Right ventricle myocardium superior (tissue), 1 donor: ENCODE results near the gene GPC1. TPM values are rescaled to one million over a fixed set of nuclear protein-coding genes. Genes with fewer than 3 reads are reported as not detected.

Experiments
- ATAC-seq: fragments of 200-7000 bp; cut with Tn5 transposase; one replicate; pipeline ENCODE4 v1.9.1; 2020; ENCODE audit warnings: mild to moderate bottlenecking; ENCODE audit not compliant: poor library complexity
- DNase-seq: peaks from one replicate; pipeline ENCODE4 v3.0.0-alpha.2; 2020
- intact Hi-C: fragments of 100-400 bp; cut with DNase I; formaldehyde crosslinking; loops from one replicate; pipeline ENCODE4 v1.11.2; 2022
- total RNA-seq: library from RNA; stranded (reverse); fragmentation: NEBNext Ultra II Directional; extraction: Animal tissue kit (Norgen Biotek cat#: 25700); gene quantifications from one replicate; pipeline ENCODE4 v1.2.1, GENCODE V29; 2021
- donor health status: DM: no; HTN: yes; CAD: no; lungs with severe emphysema.

GPC1 gene
- total RNA-seq, 1 donor from 2014 or later, result 154 TPM

- DNase-seq (no peak), ATAC-seq (no peak)
- intact Hi-C loops, result no loop called here
Measured at GRCh38 chr2:240425697-240426096, 9.8 kb upstream of the GPC1 start.

DNA sequence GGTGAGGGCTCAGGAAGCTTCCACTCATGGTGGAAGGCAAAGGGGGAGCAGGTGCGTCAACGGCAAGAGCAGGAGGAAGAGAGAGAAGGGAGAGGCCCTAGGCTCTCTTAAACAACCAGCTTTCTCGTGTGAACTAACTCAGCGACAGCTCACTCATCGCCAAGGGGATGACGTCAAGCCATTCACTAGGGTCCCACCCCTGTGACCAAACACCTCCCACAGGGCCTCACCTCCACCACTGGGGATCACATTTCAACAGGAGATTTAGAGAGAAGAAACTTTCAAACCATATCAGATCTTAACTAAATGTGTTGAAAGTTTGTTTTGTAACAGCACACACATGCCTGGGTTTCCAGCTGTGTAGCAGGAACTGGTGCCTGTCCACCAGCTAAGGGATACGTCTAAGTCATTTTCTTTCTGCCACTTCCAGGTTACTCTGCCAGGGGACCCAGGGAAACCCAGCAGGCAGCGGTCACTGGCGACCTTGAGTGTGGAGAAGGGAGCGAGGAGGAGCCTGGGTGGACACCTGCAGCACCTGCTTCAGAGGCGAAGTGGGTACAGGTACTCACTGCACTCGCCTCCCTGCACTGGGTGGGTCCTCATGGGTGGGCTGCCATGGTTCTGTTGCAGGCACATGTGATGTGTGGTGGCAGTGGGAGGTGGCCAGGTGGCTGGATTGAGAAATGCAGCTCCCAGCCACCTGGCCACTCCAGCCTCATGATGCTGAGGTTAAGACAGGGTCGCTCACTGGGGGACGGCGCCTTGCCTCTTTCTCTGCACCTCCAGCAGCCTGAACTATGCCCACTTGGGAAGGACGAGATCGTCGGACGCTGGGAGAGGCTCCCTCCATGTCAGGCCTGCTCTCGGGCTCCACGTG is 8.4 kb upstream of the GPC1 start:
- DNase-seq, result peak; percentile 26
- ATAC-seq, result no peak
- intact Hi-C loops, result no loop called here

DNA sequence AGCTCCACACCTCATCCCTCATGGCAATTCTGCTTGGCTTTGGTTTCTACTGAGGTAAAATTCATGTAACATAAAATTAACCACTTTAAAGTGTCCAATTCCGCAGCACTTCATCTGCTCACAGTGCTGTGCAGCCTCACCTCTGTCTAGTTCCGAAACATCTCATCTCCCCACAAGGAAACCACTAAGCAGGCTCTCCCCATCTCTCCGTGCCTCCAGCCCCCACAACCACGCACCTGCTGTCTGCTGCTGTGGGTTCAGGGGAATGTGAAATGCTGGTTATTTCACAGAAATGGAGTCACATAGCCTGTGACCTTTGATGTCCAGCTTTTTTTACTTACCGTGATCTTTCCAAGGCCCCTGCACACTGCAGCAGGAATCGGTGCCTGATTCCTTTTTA is 7.7 kb upstream of the GPC1 start:
- ATAC-seq (no peak), DNase-seq (no peak)
- intact Hi-C loops, result no loop called here

GRCh38 chr2:240428245-240428644 is 7.2 kb upstream of the GPC1 start:
- no peak for ATAC-seq
- intact Hi-C loops, result no loop called here
- DNase-seq, result no peak

GRCh38 chr2:240429341-240429871 is 6.1 kb upstream of the GPC1 start:
- ATAC-seq (no peak), DNase-seq (peak; percentile 15)
- intact Hi-C loops, result no loop called here

DNA sequence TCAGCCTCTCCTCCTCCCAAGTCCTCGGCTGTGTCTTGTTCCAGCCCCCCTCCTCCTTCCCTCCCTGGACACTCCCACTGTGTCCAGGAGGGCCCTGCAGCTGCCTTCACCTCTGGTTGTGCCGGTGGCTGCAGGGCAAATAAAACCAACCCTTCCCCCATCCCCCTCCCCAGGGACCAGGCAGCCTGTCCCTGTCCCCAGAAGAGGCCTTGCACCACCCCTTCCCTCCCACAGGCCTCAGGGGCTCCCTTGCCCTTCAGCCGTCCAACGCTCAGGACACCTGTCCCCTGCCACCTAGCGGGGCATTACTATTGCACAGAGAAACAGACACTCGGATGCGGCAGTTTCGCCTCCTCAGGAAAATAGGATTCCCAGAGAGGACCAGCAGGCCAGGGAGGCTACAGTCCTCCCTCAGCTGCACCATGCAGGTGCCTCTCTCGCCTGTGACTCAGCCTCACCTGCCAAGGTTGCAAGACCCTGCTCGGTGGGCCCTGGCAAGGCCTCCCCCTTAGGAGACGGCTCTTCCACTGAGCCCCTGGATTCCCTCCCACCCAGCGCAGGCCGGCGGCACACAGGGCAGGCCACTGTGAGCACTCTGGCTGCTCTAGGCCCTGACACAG is 5.5 kb upstream of the GPC1 start:
- DNase-seq (peak; percentile 28), ATAC-seq (no peak)
- intact Hi-C loops, result loop anchor here (10.0 kb wide), 1 partner anchor 135 kb away; no protein-coding TSS in a partner anchor

- DNase-seq (peak; percentile 20), ATAC-seq (no peak)
- intact Hi-C loops, result loop anchor here (10.0 kb wide), 1 partner anchor 136 kb away; no protein-coding TSS in a partner anchor
Measured at GRCh38 chr2:240430595-240430994, 4.9 kb upstream of the GPC1 start.

- peak; percentile 24 for DNase-seq
- ATAC-seq, result no peak
- intact Hi-C loops, result loop anchor here (10.0 kb wide), 1 partner anchor 136 kb away; no protein-coding TSS in a partner anchor
Measured at GRCh38 chr2:240431271-240431660, 4.2 kb upstream of the GPC1 start.

- DNase-seq (peak; percentile 13), ATAC-seq (no peak)
- intact Hi-C loops, result loop anchor here (10.0 kb wide), 1 partner anchor 137 kb away; no protein-coding TSS in a partner anchor
Measured at GRCh38 chr2:240431661-240432424, 3.6 kb upstream of the GPC1 start.

DNA sequence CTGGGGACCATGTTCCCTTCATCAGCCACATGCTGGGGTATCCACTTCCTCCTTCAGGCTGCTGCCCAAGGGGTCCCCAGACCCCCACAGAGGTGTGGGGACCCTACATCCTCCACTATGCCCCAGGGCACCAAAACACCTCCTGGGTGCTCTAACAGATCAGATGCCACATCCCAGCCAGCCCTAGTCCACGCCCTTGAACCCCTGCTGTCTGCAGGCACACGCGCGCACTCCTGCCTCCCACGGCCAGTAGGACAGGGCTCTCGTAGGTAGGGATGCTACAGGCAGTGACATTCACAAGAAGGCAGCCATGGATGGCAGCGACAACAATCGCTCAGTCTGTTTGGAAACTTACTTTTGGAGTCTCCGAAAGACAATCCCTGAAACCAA is 3.0 kb upstream of the GPC1 start:
- ATAC-seq (no peak), DNase-seq (peak; percentile 15)
- intact Hi-C loops, result loop anchor here (10.0 kb wide), 1 partner anchor 138 kb away; no protein-coding TSS in a partner anchor

DNA sequence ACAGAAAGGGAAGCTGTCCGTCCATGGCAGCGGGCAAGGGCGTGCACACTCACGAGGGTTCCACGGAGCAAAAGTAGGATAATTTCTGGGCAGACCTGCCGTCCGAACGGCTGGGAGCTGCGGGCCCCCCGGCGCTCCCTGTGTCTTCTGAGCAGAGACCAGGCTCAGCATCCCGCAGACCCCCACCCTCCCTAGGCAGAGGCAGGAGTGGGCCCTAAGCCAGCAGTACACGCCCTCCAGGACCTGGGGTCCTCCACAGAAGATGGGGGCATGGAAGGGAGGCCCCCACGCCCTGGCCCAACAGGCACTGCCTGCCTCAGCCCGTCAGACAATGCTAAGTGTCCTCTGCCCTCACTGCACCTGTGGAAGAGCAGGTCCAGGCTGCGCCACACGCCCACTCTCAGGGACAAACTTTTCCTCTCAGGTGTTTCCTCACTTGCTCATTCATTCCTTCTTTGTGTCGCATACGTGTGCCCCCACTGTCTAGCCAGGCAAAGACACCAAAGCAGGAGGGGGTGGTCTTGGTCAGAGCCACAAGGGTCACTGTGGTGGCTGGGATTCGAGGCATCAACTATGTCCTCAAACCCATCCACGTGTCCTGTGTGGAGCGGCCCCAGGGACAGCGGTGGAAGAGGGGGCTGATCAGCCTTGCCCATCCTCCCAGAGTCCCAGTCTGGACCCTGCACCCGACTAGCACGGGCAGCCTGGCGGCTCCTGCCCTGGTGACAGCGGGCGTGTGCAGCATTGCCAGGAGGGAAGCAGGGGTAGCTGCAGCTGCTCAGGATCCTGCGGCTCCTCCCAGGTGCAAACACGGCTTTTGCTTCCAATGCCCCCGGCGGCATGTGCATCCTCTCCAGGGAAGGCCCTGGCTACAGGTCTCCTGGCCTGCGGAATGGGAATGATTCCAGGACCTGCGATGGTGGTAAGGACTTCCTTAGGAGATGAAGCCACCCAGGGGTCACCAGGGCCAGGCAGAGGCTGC is 2.4 kb upstream of the GPC1 start:
- DNase-seq (peak; percentile 32), ATAC-seq (no peak)
- intact Hi-C loops, result loop anchor here (10.0 kb wide), 1 partner anchor 138 kb away; no protein-coding TSS in a partner anchor

DNA sequence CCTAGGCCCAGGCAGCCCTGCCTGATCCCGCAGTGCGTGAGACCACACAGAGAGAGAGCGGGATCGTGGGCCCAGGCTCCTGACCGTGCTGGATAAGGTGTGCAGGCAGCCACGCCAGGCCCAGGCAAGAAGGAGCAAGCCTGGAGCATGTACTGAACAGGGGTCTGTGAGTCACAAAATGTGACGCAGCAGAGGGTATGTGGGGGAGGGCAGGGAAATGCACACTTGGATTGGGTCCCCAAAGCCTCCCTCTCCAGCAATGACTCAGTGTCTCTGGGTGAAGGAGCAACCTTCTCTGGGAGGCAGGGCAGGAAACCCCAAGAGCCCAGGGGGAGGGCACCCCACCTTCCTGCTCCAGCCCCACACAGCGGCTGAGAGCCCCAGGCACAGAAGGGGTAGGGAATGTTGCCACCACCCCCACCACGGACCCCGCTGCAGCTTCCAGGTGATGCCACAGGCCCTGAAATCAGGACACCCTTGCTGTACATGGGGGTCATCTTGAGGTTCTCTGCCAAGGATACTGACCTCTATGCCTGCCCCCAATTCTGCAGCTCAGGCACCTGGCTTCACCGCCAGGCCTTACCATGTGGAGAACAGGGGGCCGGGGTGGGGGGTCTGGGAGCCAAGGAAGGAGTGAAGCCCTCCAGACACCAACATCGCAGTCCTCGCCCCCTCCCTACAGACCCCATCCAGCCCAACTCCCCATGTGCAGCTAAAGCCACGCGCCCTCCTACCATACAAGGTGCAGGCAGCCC is 1.3 kb upstream of the GPC1 start:
- ATAC-seq (no peak), DNase-seq (peak; percentile 46)
- intact Hi-C loops, result loop anchor here (10.0 kb wide), 1 partner anchor 139 kb away; no protein-coding TSS in a partner anchor

DNA sequence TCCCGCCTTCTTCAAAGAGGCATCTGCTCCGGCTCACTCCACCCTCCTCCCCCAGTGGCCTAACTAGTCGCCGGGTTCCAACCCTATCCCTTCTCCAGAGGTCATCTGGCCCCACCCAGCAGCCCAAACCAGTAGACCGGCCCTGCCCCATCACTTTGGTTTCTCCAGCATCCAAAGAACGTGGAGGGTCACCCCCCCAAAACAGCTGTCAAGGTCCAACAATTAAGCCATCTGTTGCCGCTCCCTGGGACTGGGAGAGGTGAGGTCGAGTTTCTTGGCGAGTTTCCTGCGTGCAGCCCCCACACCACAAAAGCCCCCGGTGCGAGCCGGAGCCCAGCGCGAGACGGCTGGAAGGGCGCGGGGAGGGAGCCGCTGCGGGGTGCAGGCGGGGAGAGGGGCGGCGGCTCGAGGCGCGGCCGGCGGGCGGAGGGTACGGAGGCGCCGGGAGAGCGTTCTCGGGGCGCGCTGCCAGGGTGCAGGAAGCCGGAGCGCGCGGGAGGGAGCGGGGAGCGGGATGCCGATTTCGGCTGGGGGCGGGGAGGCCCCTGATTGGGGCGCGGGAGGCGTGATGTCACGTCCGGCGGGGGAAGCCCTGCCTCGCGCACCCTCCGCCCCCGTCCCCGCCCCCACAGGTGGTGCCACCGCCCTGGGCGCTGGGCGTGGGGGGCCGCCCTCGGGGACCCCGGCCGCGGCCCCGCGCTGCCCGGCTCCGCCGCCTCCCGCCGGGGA is 571 bp upstream of the GPC1 start:
- DNase-seq (peak; percentile 95), ATAC-seq (peak; percentile 80)
- intact Hi-C loops, result loop anchor here (10.0 kb wide), 1 partner anchor 140 kb away; no protein-coding TSS in a partner anchor

GRCh38 chr2:240435948-240436682 is 652 bp downstream of the GPC1 start:
- DNase-seq (peak; percentile 47), ATAC-seq (no peak)
- intact Hi-C loops, result loop anchor here (10.0 kb wide), 1 partner anchor 141 kb away; no protein-coding TSS in a partner anchor
